Vagina (tissue), 2 donors: ENCODE measurements around the gene NELFB. TPM values are rescaled to one million over a fixed set of nuclear protein-coding genes. Genes with fewer than 3 reads are reported as not detected.

Source experiments
- DNase-seq, 2 donors: peaks; one replicate each; pipeline ENCODE4 v3.0.0-alpha.2; 2017; ENCODE audit errors: extremely low spot score in 2 of 2
- H3K27ac ChIP-seq: fragments of 200-600 bp; sonication (generic); one replicate; pipeline ENCODE4 v1.5.1; 2019
- H3K27me3 ChIP-seq: fragments of 200-600 bp; sonication (generic); one replicate; pipeline ENCODE4 v1.5.1; 2019
- H3K36me3 ChIP-seq, 2 donors: fragments of 200-600 bp; sonication (generic); one replicate each; pipeline ENCODE4 v1.5.1; 2017 to 2019
- H3K4me1 ChIP-seq: fragments of 200-600 bp; sonication (generic); one replicate; pipeline ENCODE4 v1.5.1; 2019
- H3K4me3 ChIP-seq, 2 donors: fragments of 200-600 bp; sonication (generic); 1 replicate in 1 of 2; 2 replicates in 1 of 2; pipeline ENCODE4 v1.5.1; 2016 to 2019
- H3K9me3 ChIP-seq: fragments of 200-600 bp; sonication (generic); one replicate; pipeline ENCODE4 v1.5.1; 2019
- CTCF ChIP-seq, 3 experiments: fragments of 450-650 bp in 2 of 3; fragments of 200-600 bp in 1 of 3; sonication (generic) in 1 of 3; IDR thresholded peaks; one replicate each; pipeline ENCODE4 v1.5.1; 2017 to 2019; ENCODE audit warnings: antibody characterized with exemption in 3 of 3, mild to moderate bottlenecking in 2 of 3, moderate library complexity in 2 of 3
- POLR2A ChIP-seq, 2 donors: fragments of 450-650 bp; IDR thresholded peaks; one replicate each; pipeline ENCODE4 v1.6.1; 2017; ENCODE audit warnings: antibody characterized with exemption in 2 of 2, mild to moderate bottlenecking in 2 of 2, moderate library complexity in 2 of 2
- POLR2AphosphoS5 ChIP-seq, 2 donors: sonication (generic); formaldehyde crosslinking; IDR thresholded peaks; one replicate each; pipeline ENCODE4 v1.9.0; 2017; ENCODE audit warnings: antibody characterized with exemption in 2 of 2, mild to moderate bottlenecking in 2 of 2, low read depth in 1 of 2; ENCODE audit not compliant: insufficient read depth in 1 of 2
- intact Hi-C: fragments of 100-400 bp; cut with DNase I; formaldehyde crosslinking; loops from one replicate; pipeline ENCODE4 v1.15.1; 2023
- total RNA-seq: library from RNA; depleted of rRNA; stranded (reverse); fragments of >200 nt; gene quantifications from one replicate; pipeline ENCODE4 v1.2.3, GENCODE V29; 2016

The NELFB gene
- total RNA-seq, 1 donor from 2014 or later: 44.0 TPM

DNA sequence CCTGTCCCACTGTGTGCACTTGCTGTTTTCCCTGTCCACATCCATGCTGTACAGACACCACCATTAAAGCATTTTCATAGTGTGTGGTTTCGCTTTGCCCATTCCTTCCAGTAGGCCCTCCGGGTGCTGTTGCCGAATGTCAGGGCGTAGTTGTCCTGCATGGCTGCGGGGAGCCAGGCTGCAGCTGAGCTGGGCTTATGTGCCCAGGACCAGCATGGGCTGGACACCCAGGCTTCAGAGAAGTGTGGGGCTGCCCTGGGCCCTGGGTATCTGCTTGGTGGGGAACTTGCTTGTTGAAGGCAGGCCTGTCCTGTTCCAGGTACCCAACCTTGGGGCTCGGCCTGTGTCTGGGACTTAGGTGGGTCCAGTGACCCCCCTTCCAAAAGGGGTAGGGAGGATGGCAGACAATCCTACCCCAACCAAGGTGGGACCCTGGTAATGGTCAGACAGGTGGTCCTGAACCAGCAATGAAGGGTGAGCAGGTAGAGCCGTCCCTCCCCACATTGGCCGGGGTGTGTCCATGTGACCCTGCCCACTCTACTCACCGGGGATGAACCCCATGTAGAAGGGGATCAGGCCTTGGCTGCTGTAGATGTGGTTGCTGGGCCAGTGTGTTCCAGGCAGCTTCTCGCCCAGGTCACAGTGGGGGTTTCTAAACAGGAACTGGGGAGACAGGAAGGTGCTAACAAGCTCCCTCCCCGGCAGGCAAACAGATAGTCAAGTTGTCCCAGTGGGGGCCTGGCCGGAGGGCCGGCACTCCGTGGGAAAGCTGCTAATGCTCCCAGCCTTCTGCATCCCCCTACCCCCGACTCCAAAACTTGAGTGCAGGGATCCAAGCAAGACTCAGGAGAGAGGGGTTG lies 11.3 kb upstream of the NELFB start:
- H3K27me3 ChIP-seq: no peaks in the 10 kb centered on the region
- H3K4me3 ChIP-seq: no peak overlapping the region
- TF ChIP-seq POLR2AphosphoS5 (IDR thresholded peaks at IDR 0.05; ENCODE audit: insufficient read depth in 1 of 2, low read depth in 1 of 2) (no peak), CTCF (IDR thresholded peaks at IDR 0.05) (no peak), POLR2A (IDR thresholded peaks at IDR 0.05) (no peak)
- H3K4me1 ChIP-seq: peaks cover 48% of the 10 kb centered on the region
- DNase-seq: no peak
- no peaks in the 10 kb centered on the region for H3K9me3 ChIP-seq
- intact Hi-C loops: no loop called here
- no peak overlapping the region for H3K27ac ChIP-seq
- H3K36me3 ChIP-seq: peaks cover 0 to 14% of the 10 kb centered on the region in 2 donors

- intact Hi-C loops: no loop called here
- Histone ChIP-seq H3K4me1 (peaks cover 40% of the 10 kb centered on the region), H3K27me3 (no peaks in the 10 kb centered on the region), H3K27ac (no peak overlapping the region), H3K36me3 (peaks cover 0 to 14% of the 10 kb centered on the region in 2 donors), H3K9me3 (no peaks in the 10 kb centered on the region), H3K4me3 (no peak overlapping the region)
- TF ChIP-seq POLR2AphosphoS5 (IDR thresholded peaks at IDR 0.05; ENCODE audit: insufficient read depth in 1 of 2, low read depth in 1 of 2) (no peak), POLR2A (IDR thresholded peaks at IDR 0.05) (no peak), CTCF (IDR thresholded peaks at IDR 0.05) (no peak)
- DNase-seq: no peak
Observed at GRCh38 chr9:137244486-137245449, 10.4 kb upstream of the NELFB start.

- H3K9me3 ChIP-seq: no peaks in the 10 kb centered on the region
- H3K27ac ChIP-seq: no peak overlapping the region
- TF ChIP-seq CTCF (IDR thresholded peaks at IDR 0.05): no peak
- TF ChIP-seq POLR2AphosphoS5 (IDR thresholded peaks at IDR 0.05; ENCODE audit: insufficient read depth in 1 of 2, low read depth in 1 of 2): no peak
- TF ChIP-seq POLR2A (IDR thresholded peaks at IDR 0.05): no peak
- H3K36me3 ChIP-seq: peaks cover 0 to 14% of the 10 kb centered on the region in 2 donors
- no peak for DNase-seq
- peaks cover 35% of the 10 kb centered on the region for H3K4me1 ChIP-seq
- intact Hi-C loops: no loop called here
- H3K27me3 ChIP-seq: no peaks in the 10 kb centered on the region
- no peak overlapping the region for H3K4me3 ChIP-seq
Observed at GRCh38 chr9:137245450-137246421, 9.4 kb upstream of the NELFB start.

DNA sequence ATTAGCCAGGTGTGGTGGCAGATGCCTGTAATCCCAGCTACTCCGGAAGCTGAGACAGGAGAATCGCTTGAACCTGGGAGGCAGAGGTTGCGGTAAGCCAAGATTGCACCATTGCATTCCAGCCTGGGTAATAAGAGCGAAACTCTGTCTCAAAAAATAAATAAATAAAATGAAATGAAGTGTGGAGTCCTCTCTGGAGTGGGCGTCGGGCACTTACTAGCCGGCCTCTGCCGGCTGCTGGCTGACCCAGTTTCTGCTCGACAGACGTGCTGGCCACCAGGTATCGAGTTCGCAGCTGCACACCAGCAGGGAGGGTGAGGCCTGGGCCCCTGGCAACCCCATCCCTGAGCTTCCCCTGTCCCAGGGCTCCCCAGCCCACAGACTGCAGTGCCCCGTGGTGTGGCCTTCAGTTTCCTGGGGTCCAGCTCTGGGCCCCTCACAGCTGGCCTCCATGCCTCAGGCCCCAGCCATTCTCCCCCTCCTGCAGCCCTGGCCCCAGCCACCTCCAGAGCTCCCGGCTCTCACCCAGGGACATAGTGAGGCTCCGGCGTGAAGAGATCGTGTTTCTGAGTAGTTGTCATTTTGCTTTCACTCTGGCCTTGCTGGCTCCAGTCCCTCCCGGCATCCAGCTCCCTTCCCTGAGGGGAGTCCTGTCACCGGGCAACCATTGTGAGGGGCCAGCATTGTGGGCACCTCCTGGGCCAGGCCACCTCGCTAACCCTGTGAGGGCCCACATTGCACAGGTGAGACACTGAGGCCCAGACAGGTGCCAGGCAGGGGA lies 7.8 kb upstream of the NELFB start:
- TF ChIP-seq POLR2AphosphoS5 (IDR thresholded peaks at IDR 0.05; ENCODE audit: insufficient read depth in 1 of 2, low read depth in 1 of 2) (no peak), POLR2A (IDR thresholded peaks at IDR 0.05) (no peak), CTCF (IDR thresholded peaks at IDR 0.05) (no peak)
- Histone ChIP-seq H3K27me3 (no peaks in the 10 kb centered on the region), H3K4me3 (no peak overlapping the region), H3K9me3 (no peaks in the 10 kb centered on the region), H3K4me1 (peaks cover 27% of the 10 kb centered on the region), H3K36me3 (peaks cover 0 to 14% of the 10 kb centered on the region in 2 donors), H3K27ac (no peak overlapping the region)
- intact Hi-C loops: no loop called here
- DNase-seq: no peak
